ENCODE measurements around the gene DBET. TPM values are rescaled to one million over a fixed set of nuclear protein-coding genes. Genes with fewer than 3 reads are reported as not detected.
"Not testable (repeated sequence)": the region's sequence is repeated elsewhere in the genome, so short reads cannot be mapped to it uniquely, and the experiment has no call there.

DBET gene
- not detected in 2 replicates for total RNA-seq

GRCh38 chr4:190064342-190064741 is at the start of gene DBET:
TSS of gene DBET (plus strand) at chr4:190064502.
- H3K4me3 ChIP-seq (ENCODE audit: low read depth, low read length); H3K27me3 ChIP-seq (ENCODE audit: control insufficient read depth, insufficient read depth, low read length); H3K36me3 ChIP-seq (ENCODE audit: control insufficient read depth, insufficient read depth, low read length); DNase-seq (ENCODE audit: low read depth): not testable (repeated sequence)

- no peak for TF ChIP-seq CTCF (IDR thresholded peaks at IDR 0.05; ENCODE audit: insufficient read depth, low read length, poor library complexity, severe bottlenecking)
- Histone ChIP-seq H3K27me3 (ENCODE audit: control insufficient read depth, insufficient read depth, low read length) (peaks cover 53% of the 10 kb centered on the region), H3K4me3 (ENCODE audit: low read depth, low read length) (peak overlapping the region; percentile 32), H3K36me3 (ENCODE audit: control insufficient read depth, insufficient read depth, low read length) (no peaks in the 10 kb centered on the region)
- DNase-seq (ENCODE audit: low read depth), result no peak
Measured at GRCh38 chr4:190014771-190015537, 49.3 kb upstream of the DBET start.

- Histone ChIP-seq H3K27me3 (ENCODE audit: control insufficient read depth, insufficient read depth, low read length) (peaks cover 61% of the 10 kb centered on the region), H3K4me3 (ENCODE audit: low read depth, low read length) (peak overlapping the region; percentile 32), H3K36me3 (ENCODE audit: control insufficient read depth, insufficient read depth, low read length) (no peaks in the 10 kb centered on the region)
- TF ChIP-seq CTCF (IDR thresholded peaks at IDR 0.05; ENCODE audit: insufficient read depth, low read length, poor library complexity, severe bottlenecking), result no peak
- no peak for DNase-seq (ENCODE audit: low read depth)
Measured at GRCh38 chr4:190015538-190016368, 48.5 kb upstream of the DBET start.

- no peak for DNase-seq (ENCODE audit: low read depth)
- H3K36me3 ChIP-seq (ENCODE audit: control insufficient read depth, insufficient read depth, low read length), result no peaks in the 10 kb centered on the region
- peaks cover 68% of the 10 kb centered on the region for H3K27me3 ChIP-seq (ENCODE audit: control insufficient read depth, insufficient read depth, low read length)
- no peak for TF ChIP-seq CTCF (IDR thresholded peaks at IDR 0.05; ENCODE audit: insufficient read depth, low read length, poor library complexity, severe bottlenecking)
- no peak overlapping the region for H3K4me3 ChIP-seq (ENCODE audit: low read depth, low read length)
Measured at GRCh38 chr4:190016369-190017289, 47.7 kb upstream of the DBET start.

GRCh38 chr4:190017357-190018200 is 46.7 kb upstream of the DBET start:
- no peak for DNase-seq (ENCODE audit: low read depth)
- H3K27me3 ChIP-seq (ENCODE audit: control insufficient read depth, insufficient read depth, low read length), result peaks cover 70% of the 10 kb centered on the region
- TF ChIP-seq CTCF (IDR thresholded peaks at IDR 0.05; ENCODE audit: insufficient read depth, low read length, poor library complexity, severe bottlenecking), result no peak
- H3K36me3 ChIP-seq (ENCODE audit: control insufficient read depth, insufficient read depth, low read length), result no peaks in the 10 kb centered on the region
- H3K4me3 ChIP-seq (ENCODE audit: low read depth, low read length), result no peak overlapping the region
